ENCODE results near the gene SH3BGRL2. TPM values are rescaled to one million over a fixed set of nuclear protein-coding genes. Genes with fewer than 3 reads are reported as not detected.

The SH3BGRL2 gene
- total RNA-seq, 1 donor from 2014 or later: 0.32 TPM

GRCh38 chr6:79694623-79695343 lies 63.7 kb downstream of the SH3BGRL2 start:
- intact Hi-C loops (cut with micrococcal nuclease): no loop called here

GRCh38 chr6:79697430-79697829 lies 66.3 kb downstream of the SH3BGRL2 start:
- intact Hi-C loops (cut with micrococcal nuclease): no loop called here

GRCh38 chr6:79699606-79700005 lies 68.5 kb downstream of the SH3BGRL2 start:
- intact Hi-C loops (cut with micrococcal nuclease): no loop called here

- intact Hi-C loops (cut with micrococcal nuclease): no loop called here
These were observed 71.6 kb downstream of the SH3BGRL2 start for GRCh38 chr6:79702691-79703090.

GRCh38 chr6:79704200-79704599 lies 73.1 kb downstream of the SH3BGRL2 start:
- intact Hi-C loops (cut with micrococcal nuclease): no loop called here

- intact Hi-C loops (cut with micrococcal nuclease): no loop called here
These were observed 74.4 kb downstream of the SH3BGRL2 start for GRCh38 chr6:79705456-79705995.

- intact Hi-C loops (cut with micrococcal nuclease): no loop called here
These were observed 75.4 kb downstream of the SH3BGRL2 start for GRCh38 chr6:79706527-79706926.

GRCh38 chr6:79707621-79708020 lies 76.5 kb downstream of the SH3BGRL2 start:
- intact Hi-C loops (cut with micrococcal nuclease): no loop called here

GRCh38 chr6:79708095-79708791 lies 77.1 kb downstream of the SH3BGRL2 start:
- intact Hi-C loops (cut with micrococcal nuclease): no loop called here

- intact Hi-C loops (cut with micrococcal nuclease): no loop called here
These were observed 79.0 kb downstream of the SH3BGRL2 start for GRCh38 chr6:79710127-79710526.

GRCh38 chr6:79711167-79711566 lies 80.0 kb downstream of the SH3BGRL2 start:
- intact Hi-C loops (cut with micrococcal nuclease): no loop called here

- intact Hi-C loops (cut with micrococcal nuclease): no loop called here
These were observed 81.0 kb downstream of the SH3BGRL2 start for GRCh38 chr6:79712144-79712543.

- intact Hi-C loops (cut with micrococcal nuclease): loop anchor here (1.0 kb wide), 1 partner anchor 142 kb away; no protein-coding TSS in a partner anchor
These were observed 81.5 kb downstream of the SH3BGRL2 start for GRCh38 chr6:79712616-79713135.

GRCh38 chr6:79713701-79714322 lies 82.7 kb downstream of the SH3BGRL2 start:
- intact Hi-C loops (cut with micrococcal nuclease): loop anchor here (1.0 kb wide), 1 partner anchor 144 kb away; no protein-coding TSS in a partner anchor

GRCh38 chr6:79717989-79718388 lies 86.9 kb downstream of the SH3BGRL2 start:
- intact Hi-C loops (cut with micrococcal nuclease): no loop called here

- intact Hi-C loops (cut with micrococcal nuclease): no loop called here
These were observed 87.5 kb downstream of the SH3BGRL2 start for GRCh38 chr6:79718509-79719247.

- intact Hi-C loops (cut with micrococcal nuclease): no loop called here
These were observed 88.3 kb downstream of the SH3BGRL2 start for GRCh38 chr6:79719248-79719960.

GRCh38 chr6:79724816-79725215 lies 93.7 kb downstream of the SH3BGRL2 start:
- intact Hi-C loops (cut with micrococcal nuclease): no loop called here

- intact Hi-C loops (cut with micrococcal nuclease): no loop called here
These were observed 100.3 kb downstream of the SH3BGRL2 start for GRCh38 chr6:79731471-79731870.

GRCh38 chr6:79733388-79733787 lies 102.3 kb downstream of the SH3BGRL2 start:
- intact Hi-C loops (cut with micrococcal nuclease): no loop called here
